ENCODE measurements around the gene HEXIM2.

- no peak for TF ChIP-seq CTCF (IDR thresholded peaks at IDR 0.05)
- TF ChIP-seq RXRA (IDR thresholded peaks at IDR 0.05; ENCODE audit: borderline replicate concordance, low read depth), result no peak
- no peak for TF ChIP-seq TEAD4 (IDR thresholded peaks at IDR 0.05; ENCODE audit: borderline replicate concordance, insufficient read depth)
These were observed at the start of gene HEXIM2 for GRCh38 chr17:45161288-45162024.
